Panc1 (cell line): Measurements from ENCODE around the gene AJUBA. TPM values are rescaled to one million over a fixed set of nuclear protein-coding genes. Genes with fewer than 3 reads are reported as not detected.

Experiments used
- ATAC-seq: fragments of 200-7000 bp; cut with Tn5 transposase; 2 replicates; pipeline ENCODE4 v1.9.1; 2020; ENCODE audit warnings: mild to moderate bottlenecking, moderate library complexity
- BruUV-seq: library from RNA; stranded (reverse); fragments of 400-500 nt; replicated peaks from 2 replicates; lab custom pipeline; 2021; lab: Mats Ljungman, UMichigan
- CTCF ChIA-PET: fragments of 300-600 bp; sonication (Branson Sonifier 250); formaldehyde crosslinking; loops from one replicate; lab custom pipeline; 2022; ENCODE audit warnings: antibody characterized with exemption; lab: Charles Lee
- POLR2A ChIA-PET: fragments of 300-600 bp; sonication (Branson Sonifier 250); formaldehyde crosslinking; loops from one replicate; lab custom pipeline; 2022; ENCODE audit warnings: antibody characterized with exemption; lab: Charles Lee
- DNase-seq: peaks from one replicate; pipeline ENCODE4 v3.0.0-alpha.2; 2010; ENCODE audit warnings: low read depth, low spot score
- H3K27ac ChIP-seq: 2 replicates; pipeline ENCODE4 v1.5.1; 2011; ENCODE audit warnings: mild to moderate bottlenecking, low read length, inconsistent platforms
- H3K27me3 ChIP-seq: fragments of 200-500 bp; sonication (Bioruptor generic); 2 replicates; pipeline ENCODE4 v1.6.0; 2014; ENCODE audit warnings: low read length, inconsistent platforms; ENCODE audit not compliant: control insufficient read depth, insufficient read depth
- H3K36me3 ChIP-seq: fragments of 200-500 bp; sonication (Bioruptor generic); 2 replicates; pipeline ENCODE4 v1.5.1; 2014; ENCODE audit warnings: inconsistent platforms, mild to moderate bottlenecking, low read length, moderate library complexity; ENCODE audit not compliant: control insufficient read depth, insufficient read depth
- H3K4me1 ChIP-seq: 2 replicates; pipeline ENCODE4 v1.5.1; 2011; ENCODE audit warnings: inconsistent platforms, mild to moderate bottlenecking, low read length, moderate library complexity; ENCODE audit not compliant: control insufficient read depth, insufficient read depth
- H3K4me3 ChIP-seq, 2 experiments: 2 replicates each; pipeline ENCODE4 v1.5.1; 2011 to 2012; ENCODE audit warnings: low read depth in 2 of 2, low read length in 2 of 2, mild to moderate bottlenecking in 2 of 2, inconsistent platforms in 1 of 2, moderate library complexity in 1 of 2
- H3K9me3 ChIP-seq: fragments of 200-500 bp; sonication (Bioruptor generic); 2 replicates; pipeline ENCODE4 v1.5.1; 2014; ENCODE audit warnings: low read depth, mild to moderate bottlenecking, inconsistent platforms, low read length, moderate library complexity; ENCODE audit not compliant: control insufficient read depth, insufficient read depth
- CTCF ChIP-seq: fragments of 450-650 bp; IDR thresholded peaks from 2 replicates; pipeline ENCODE4 v1.5.1; 2017; ENCODE audit warnings: mild to moderate bottlenecking
- POLR2AphosphoS5 ChIP-seq: IDR thresholded peaks from 2 replicates; pipeline ENCODE4 v1.6.1; 2012; ENCODE audit warnings: mild to moderate bottlenecking, low read depth, low read length, moderate library complexity
- REST ChIP-seq, 2 experiments: IDR thresholded peaks; 2 replicates each; pipeline ENCODE4 v1.6.1; 2011 to 2012; ENCODE audit warnings: low read depth in 2 of 2, control low read depth in 1 of 2, low read length in 1 of 2, mild to moderate bottlenecking in 1 of 2, moderate library complexity in 1 of 2; ENCODE audit not compliant: insufficient read depth in 1 of 2
- SIN3A ChIP-seq: IDR thresholded peaks from 2 replicates; pipeline ENCODE4 v1.6.1; 2012; ENCODE audit warnings: low read depth, mild to moderate bottlenecking, low read length, moderate library complexity, borderline replicate concordance; ENCODE audit not compliant: insufficient read depth
- TCF7L2 ChIP-seq: IDR thresholded peaks from 2 replicates; pipeline ENCODE4 v1.6.1; 2011; ENCODE audit warnings: mild to moderate bottlenecking, low read depth, low read length, inconsistent platforms
- in situ Hi-C: cut with HindIII; loops from 2 replicates; pipeline ENCODE4 v1.10.0; 2016; ENCODE audit warnings: low sequenced_read_pairs, low pct_unique_long_range_greater_than_20kb
- intact Hi-C: fragments of 100-400 bp; cut with micrococcal nuclease; formaldehyde crosslinking; loops from one replicate; pipeline ENCODE4 v1.10.0; 2022; ENCODE audit not compliant: unreplicated experiment
- total RNA-seq: library from RNA; stranded (reverse); gene quantifications from one replicate; pipeline ENCODE4 v1.2.1, GENCODE V29; 2021; ENCODE audit not compliant: unreplicated experiment

AJUBA gene
- total RNA-seq, 1 experiment from 2014 or later: 50.2 TPM

- H3K4me3 ChIP-seq: no peak overlapping the region
- ATAC-seq (no peak), DNase-seq (no peak)
- CTCF ChIA-PET: no interaction called here
- POLR2A ChIA-PET: no interaction called here
- H3K9me3 ChIP-seq: no peaks in the 10 kb centered on the region
- BruUV-seq: TSS peak; percentile 45
- no peaks in the 10 kb centered on the region for H3K4me1 ChIP-seq
- H3K27me3 ChIP-seq: no peaks in the 10 kb centered on the region
- peaks cover 8% of the 10 kb centered on the region for H3K36me3 ChIP-seq
- intact Hi-C loops: no loop called here
- in situ Hi-C loops: no loop called here
- TF ChIP-seq POLR2AphosphoS5 (no peak), REST (IDR thresholded peaks at IDR 0.05; ENCODE audit: insufficient read depth in 1 of 2, low read depth in 2 of 2, low read length in 1 of 2) (no peak), TCF7L2 (no peak), SIN3A (no peak), CTCF (no peak)
- no peak overlapping the region for H3K27ac ChIP-seq
These were observed 46.4 kb upstream of the AJUBA start for GRCh38 chr14:23028799-23029198.

- ATAC-seq: no peak
- in situ Hi-C loops: no loop called here
- TF ChIP-seq POLR2AphosphoS5: 0 out of 2 replicates have a peak, but pooled peaks have one; percentile 34
- TF ChIP-seq TCF7L2: no peak
- TF ChIP-seq CTCF: no peak
- TF ChIP-seq REST (IDR thresholded peaks at IDR 0.05; ENCODE audit: insufficient read depth in 1 of 2, low read depth in 2 of 2, low read length in 1 of 2): no peak
- no peak for TF ChIP-seq SIN3A
These were observed 42.9 kb upstream of the AJUBA start for GRCh38 chr14:23025151-23025814.

More at GRCh38 chr14:23025151-23025814, 42.9 kb upstream of the AJUBA start:
- Histone ChIP-seq H3K9me3 (no peaks in the 10 kb centered on the region), H3K36me3 (no peaks in the 10 kb centered on the region; the same call in 1 of the 2 replicates), H3K27ac (no peak overlapping the region), H3K4me3 (no peak overlapping the region), H3K4me1 (no peaks in the 10 kb centered on the region), H3K27me3 (no peaks in the 10 kb centered on the region)
- DNase-seq: no peak
- BruUV-seq: no TSS peak
- POLR2A ChIA-PET: no interaction called here
- intact Hi-C loops: no loop called here
- CTCF ChIA-PET: interaction anchor here (1.0 kb wide), 1 partner anchor 52 kb away, joined by 3 read pairs; no protein-coding TSS in a partner anchor
